OCI-M2 (cell line): ENCODE measurements around the gene DAPK1.

Source experiments
- DNase-seq: peaks from one replicate; lab custom pipeline; 2025; ENCODE audit not compliant: unreplicated experiment; lab: John Stamatoyannopoulos, UW

The DAPK1 gene

DNA sequence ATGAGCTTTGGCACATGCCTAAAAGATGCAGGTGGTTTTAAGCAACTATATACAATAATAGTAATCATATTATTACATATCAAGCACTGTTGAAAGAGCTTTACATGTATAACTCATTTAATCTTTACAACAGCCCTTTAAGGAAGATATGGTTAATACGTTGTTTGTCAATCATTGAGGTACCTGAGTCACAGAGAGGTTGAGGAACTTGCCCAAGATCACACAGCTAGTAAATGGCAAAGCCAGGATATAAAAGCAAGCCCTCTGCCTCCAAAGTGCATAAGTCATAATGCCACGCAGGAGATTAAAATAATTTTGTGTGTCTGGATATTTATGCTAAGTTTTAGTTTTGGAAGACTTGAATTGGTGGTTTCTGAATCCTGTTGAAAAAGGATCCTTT lies 90.2 kb downstream of the DAPK1 start:
- no peak for DNase-seq

DNA sequence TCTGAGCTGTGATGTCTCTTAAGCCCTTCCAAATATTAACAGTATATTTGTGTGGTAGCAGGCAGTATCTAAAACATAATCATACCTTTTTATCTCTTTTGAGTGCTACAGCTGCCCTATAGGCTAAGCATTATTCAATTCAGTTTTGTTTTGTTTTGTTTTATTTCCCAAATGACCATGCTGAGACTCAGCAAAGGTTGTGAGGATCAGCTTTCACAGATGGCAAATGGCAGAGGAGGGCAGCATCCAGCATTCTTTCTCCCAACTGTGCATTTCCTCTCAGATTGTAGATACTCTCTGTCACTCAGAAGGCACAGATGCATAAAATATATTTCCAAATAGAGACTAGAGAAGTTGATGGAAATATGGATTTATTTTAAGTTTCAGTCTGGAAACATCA lies 90.7 kb downstream of the DAPK1 start:
- no peak for DNase-seq

DNA sequence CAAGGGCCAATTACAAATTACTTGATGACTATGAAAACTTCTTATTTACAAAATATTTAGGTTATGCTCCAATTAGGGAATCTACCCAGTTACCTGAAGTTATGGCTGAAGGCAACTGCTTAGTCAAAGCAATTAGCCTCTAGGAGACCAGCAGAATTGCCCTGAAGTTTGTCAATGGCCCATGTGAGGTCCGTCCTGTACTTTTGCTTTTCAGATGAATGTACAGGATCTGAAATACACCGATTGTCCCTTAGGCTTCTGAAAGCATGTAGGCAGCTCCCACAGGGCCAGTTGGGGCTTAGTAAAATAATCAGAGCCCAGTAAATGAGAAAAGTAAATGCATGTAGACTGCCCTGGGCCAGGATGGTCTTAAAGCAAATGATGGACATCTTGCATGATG lies 93.3 kb downstream of the DAPK1 start:
- DNase-seq, result no peak

DNA sequence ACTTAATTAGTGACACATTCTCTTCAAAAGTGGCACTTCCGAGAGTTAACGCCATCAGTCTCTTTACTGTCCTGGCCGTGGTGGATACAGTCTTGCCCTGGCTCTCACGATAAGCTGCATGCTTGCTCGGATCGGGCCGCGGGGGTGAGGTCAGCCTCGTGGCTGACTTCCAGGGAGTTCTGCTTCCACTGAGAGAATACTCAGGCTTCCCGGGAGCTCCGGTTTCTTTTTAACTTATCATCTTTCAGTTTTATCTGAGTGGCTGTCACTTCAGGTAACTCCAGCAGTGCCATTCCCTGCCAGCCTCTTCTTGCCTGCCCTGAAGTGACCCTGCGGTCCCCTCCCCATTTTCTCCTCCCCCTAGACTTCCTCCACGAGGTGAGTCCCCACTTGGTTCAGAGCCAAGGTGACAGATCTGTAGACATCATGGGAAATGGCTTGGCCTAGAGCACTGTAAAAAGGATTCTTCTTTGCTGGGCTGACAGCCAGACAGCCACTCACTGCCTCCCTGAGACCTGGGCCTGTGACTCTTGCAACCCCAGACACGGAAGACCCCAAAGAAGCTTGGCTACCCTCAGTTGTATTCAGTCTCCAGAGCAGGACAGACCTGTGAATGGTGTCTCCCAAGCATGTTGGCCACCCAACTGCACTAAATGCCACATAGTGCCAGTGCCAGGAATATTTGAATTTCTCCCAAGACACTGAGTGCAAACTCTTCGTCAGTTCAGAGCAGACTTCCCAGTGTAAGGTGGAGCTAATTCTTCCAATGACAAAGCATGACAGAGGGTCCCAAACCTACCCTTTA lies 95.1 kb downstream of the DAPK1 start:
- DNase-seq, result no peak

DNA sequence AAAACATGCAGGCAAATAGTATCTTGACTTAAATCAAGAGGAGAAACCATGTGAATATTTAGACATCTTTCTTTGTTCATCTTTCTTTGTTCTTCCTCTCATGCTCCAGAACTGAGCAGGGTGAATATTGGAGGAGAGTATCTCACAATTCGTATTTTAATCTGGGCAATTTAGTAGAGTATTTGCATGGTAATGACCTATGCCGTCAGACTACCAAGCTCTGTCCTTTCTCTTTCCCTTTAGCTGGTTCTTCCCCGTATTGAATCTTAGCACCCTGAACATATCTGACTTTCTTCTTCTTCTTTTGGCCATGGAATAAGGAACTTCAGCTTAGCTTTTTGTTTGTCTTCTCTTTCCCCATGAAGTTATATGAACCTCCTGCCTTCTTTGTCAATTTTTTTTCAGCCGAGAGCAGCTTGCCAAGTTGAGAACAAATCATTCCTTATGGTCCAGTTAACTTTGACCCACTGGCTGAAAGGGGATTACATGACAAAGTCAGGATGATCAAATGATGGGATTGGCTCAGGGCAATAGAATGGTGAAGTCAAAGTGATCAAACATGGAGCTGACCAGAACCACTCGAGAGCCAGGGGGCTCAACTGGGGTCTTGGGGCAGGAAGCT lies 95.8 kb downstream of the DAPK1 start:
- DNase-seq, result no peak

DNA sequence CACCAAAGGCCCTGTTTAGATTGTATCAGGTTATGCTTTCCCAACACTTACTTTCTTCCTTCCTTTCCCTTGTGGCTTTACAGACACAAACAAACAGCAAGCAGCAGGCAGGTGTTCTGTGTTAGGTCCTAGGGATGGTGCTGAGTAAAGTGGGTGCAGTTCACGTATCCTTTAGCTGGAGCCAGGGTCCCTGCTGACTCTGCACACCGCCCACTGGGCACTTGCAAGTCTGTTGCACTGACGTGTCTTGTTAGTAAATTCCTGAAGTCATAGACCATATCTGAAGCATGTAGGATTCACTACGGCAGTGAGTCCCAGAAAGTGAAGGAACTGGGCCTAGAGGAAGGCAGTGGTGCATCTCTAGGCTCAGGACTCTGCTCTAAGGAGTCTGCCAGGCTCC lies 96.5 kb downstream of the DAPK1 start:
- DNase-seq, result no peak

DNA sequence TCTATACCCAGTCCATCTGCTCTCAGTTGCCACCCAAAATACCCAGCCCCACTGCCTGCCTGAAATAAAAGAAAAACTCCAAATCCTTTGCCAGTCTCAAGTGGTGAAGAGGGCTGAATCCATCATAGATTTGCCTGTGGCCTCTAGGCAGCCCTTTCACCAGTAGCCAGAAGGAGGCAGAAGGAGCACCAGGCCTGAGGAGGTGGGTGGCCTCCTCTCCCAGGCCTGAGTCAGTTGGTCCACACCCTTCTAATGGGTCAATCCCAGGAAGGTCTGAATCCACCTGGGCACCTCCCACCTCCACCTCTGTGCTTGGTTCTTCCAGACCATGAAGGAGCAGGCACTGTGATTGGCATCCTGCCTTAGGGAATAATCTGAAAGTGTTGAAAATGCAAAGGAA lies 97.0 kb downstream of the DAPK1 start:
- no peak for DNase-seq

DNA sequence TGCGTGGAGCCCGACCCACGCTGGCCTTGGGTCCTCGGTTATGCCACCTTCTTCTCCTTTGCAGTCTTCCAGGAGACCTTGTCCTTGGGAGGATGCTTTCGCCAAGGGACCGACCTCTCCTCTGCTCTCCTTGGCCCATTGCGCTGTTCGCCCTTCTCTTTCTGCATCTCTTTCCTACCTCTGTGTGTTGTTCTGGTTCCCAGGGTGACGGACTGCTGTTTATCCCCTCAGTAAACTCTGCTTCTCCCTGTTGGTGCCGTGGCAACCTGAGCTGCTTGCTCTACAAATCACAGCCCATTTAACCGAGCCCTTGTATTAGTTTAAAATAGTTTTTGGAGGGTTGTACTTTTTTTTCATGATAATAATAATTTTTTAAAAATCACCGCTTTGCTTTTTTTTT lies 97.9 kb downstream of the DAPK1 start:
- DNase-seq, result no peak

DNA sequence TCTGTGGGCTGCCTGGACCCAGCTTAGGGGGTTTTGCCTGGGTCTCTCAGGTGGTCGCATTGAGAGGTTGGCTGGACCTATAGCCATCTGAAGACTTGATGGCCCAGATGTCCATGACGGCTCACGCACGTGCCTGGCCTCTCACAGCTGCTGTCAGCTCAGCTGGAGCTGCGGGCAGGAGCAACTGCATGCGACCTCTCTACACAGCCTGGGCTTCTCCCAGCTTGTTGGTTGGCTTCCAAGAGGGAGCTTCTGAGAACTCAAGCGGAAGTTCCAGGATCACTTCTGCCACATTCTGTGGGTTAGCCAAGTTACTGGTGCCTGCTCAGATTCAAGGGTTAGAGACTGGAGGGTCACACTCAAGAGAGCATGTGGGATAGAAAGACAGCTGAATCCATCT lies 99.2 kb downstream of the DAPK1 start:
- DNase-seq, result no peak

DNA sequence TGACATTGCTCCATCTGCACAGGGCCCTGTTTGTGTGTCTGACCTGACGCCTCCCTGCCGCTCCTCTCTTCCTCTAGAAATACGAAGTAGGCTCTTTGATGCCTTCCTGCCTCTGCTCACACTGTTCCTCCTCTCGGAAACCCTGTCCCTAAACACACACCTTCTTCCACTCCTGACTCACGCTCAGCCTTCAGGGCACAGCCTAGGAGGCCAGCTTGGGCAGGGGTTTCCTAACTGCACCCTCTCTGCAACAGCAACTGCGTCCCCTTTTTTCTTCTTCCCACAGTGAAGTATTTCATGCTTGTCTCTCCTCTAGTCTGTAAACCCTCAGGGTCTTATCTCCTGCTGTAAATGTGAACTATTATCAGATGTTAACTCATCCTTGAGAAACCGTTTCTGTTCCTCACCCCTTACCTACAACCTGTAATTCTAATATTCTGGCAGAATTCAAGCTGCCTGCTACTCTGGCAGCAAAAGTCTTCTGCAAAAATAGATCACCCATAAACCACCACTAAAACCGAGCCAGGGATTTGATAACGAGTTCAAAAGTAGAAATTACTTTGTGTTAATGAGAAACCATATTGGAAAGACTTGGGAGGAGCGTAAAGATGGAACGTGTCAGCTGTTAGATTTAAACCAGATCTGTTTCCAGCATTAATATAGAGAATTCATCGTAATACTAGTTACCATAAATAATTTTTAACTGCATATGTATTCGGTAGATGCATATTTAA lies 100.2 kb downstream of the DAPK1 start:
- DNase-seq, result no peak

DNA sequence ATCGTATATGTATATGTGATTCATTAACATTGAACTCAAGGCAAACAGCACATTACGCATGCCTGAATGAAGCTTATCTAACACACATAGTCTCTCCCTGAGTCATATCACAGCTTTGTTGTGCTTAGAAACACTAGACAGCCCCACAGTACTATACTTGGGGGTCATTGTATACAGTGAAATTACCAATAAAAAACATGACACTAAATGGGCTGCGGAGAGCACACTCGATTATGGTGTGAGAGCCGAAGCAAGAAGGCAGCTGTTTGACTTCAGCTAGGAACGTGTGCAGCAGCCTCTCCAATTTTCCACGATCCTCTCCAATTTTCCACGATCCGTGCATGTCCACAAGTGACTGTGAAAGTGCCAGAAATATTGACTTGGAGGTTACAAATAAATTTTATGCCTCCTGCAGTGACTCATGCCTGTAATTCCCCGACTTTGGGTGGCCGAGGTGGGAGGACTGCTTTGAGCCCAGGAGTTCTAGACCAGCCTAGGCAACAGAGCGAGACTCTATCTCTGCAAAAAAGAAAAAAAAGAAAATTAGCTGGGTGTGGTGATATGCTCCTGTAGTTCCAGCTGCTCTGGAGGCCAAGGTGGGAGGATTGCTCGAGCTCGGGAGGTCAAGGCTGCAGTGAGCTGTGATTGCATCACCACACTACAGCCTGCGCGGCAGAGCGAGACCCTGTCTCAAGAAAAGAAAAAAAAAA lies 102.4 kb downstream of the DAPK1 start:
- DNase-seq, result no peak

DNA sequence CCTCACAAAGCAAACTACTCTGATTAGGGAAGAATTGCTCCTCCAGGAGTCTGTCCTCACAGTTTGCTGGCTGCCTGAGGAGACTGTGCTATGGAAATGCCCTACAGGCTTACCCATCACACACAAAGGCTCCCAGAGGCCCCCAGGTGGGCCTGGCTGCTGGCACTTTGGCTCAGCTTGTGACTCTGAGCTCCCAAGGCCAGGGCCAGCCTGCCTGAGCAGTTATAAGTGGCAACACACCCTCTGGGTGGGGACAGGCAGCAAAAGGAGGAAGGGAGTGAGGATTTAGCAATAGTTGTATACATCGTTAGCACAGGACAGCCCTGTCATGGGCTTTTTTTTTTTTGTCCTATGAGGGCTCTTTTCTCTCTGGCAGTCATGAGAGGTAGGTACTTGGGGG lies 103.5 kb downstream of the DAPK1 start:
- DNase-seq, result no peak

DNA sequence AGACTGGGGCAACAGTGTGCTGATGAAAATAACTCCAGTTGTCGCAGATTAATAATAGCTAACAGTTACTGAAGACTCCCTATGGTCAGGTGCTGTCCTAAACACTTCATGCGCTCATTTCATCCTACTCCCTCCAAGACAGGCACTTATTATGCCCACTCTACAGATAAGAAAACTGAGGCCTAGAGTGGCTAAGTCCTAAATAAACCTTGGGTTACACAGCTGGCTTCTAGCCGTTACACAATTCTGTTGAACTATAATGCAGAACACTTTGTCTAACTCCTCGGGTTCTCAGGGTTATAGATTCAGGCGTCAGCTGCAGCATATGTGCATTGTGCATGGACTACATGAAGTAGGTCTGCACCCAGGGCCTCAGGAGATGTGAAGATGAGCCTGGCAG lies 103.9 kb downstream of the DAPK1 start:
- no peak for DNase-seq

DNA sequence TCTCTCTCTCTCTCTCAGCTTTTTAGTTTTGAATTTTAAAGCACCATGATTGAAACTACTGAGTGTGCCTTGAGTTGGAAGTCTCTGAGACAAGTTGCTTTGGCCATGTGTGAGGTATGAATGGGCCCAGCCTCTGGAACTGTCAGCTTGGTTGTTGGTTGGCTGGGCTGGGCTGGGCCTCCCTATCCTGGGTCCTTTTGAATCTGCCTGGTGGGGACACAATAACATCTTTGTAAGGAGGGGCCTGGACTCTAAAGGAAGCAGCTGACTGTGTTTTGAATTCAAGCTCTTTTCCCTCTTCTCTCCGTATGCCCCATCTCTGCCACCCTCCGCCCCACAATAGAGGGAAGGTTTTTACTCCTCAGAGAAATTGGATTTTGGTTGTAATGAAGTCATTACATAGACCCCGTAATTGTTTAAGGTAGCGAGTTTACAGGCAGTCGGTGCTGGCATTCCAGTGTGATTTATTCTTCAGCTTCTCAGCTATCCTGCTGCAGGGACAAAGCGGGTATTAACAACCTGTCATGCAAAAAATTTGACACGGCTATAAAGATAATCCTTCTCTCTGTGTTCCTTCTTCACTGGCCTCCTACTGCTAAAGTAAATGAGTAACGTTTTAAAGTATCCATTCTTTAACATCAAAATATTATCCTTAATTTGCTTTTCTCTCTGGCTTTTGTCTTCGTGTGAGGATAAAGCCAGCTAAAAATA lies 105.4 kb downstream of the DAPK1 start:
- DNase-seq, result no peak

DNA sequence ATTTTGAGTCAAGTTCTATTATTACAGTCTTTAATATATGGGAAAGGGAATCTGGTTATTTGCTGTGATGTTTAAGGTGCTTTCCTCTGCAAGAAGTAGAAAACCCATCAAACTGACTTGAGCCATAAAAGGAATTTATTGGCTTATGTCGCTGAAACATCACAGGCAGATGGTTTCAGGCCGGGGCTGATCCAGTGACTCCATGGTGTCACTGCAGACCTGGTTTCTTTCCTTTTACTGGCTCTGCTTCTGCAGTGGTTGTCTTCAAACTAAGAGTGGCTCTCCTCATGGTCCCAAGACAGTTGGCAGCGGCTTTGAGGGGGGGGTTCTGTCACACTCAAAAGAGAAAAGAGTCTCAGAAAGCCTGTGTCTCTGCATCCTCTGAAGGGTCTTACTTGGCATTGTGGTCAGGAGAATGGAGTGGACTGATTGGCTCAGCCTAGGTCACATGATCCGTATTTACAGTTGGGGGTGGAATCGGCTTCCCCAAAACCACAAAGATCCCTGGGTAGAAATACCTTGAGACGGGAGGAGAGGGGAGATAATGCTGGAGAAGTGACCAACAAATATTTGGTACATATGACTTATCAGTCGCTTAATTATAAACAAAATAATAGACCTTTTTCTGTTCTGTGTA lies 106.3 kb downstream of the DAPK1 start:
- no peak for DNase-seq

DNA sequence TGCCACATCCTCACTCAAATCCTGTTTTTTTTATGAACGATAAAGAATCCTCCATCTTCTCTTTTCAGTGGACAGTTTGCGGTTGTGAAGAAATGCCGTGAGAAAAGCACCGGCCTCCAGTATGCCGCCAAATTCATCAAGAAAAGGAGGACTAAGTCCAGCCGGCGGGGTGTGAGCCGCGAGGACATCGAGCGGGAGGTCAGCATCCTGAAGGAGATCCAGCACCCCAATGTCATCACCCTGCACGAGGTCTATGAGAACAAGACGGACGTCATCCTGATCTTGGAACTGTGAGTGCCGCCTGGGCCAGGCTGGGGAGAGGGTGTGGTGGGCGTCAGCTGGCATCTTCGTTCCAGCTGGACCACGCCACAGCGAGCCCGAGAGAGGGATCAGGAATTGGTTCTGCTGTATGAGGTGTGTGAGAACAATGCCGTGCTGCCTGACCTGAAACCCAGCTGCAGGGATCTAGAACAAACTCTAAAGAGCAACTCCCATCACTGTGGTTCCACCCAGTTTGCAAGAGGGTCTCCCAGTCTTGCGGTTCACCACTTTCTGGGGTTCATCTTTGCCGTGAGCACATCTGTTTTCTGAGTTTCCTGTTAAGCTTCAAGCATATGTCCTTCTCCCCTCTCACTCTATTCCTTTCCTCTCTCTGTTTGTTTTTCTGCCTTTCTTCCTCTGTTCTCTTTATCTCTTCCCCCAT lies 107.4 kb downstream of the DAPK1 start:
- no peak for DNase-seq

DNA sequence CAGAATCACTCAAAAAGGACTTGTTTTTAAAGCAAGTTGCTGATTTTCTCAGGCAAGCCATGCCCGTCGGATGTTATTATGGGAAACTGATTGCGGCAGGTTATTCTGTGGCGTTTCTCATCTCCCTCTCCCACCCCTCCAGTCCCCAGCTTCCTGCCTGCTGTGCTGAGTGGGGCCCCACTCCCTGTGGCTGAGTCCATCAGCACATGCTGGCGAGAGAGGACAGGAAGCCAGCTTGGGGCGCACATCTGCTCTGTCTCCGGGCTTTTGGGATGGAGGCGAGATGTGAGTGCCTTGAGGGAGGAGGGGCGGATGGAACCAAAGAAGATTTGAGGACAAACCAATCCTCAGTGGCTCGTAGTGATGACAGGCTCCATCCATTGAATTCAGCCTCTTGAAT lies 108.0 kb downstream of the DAPK1 start:
- DNase-seq, result no peak

DNA sequence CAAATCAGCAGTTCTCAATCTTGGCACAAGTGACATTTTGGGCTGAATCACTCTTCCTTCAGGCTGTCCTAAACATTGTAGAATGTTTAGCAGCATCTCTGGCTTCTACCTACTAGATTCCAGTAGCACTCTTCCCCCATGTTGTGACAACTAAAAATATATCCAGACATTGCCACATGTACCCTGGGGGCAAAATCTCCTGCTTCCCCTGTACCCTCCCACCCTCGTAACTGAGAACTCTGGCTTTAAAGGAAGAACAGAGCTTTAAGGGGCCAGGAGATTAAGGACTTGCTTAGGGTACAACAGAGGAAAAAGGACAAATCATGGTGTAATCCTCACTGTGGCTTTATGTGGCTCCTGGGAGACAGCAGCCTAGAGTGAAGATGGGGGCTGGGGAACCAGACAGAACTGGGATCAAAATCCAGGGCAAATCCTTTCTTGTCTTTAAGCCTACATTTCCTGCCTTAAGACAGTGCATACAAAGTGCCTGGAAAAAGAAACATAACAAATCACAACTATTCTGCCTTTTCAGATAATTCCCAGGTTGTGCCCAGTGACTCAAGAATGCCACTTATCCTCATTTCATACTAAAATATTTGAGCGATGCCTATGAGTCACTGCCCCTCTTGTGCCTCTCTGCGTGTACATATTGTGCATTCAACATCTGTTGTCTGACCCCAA lies 109.3 kb downstream of the DAPK1 start:
- DNase-seq, result no peak

DNA sequence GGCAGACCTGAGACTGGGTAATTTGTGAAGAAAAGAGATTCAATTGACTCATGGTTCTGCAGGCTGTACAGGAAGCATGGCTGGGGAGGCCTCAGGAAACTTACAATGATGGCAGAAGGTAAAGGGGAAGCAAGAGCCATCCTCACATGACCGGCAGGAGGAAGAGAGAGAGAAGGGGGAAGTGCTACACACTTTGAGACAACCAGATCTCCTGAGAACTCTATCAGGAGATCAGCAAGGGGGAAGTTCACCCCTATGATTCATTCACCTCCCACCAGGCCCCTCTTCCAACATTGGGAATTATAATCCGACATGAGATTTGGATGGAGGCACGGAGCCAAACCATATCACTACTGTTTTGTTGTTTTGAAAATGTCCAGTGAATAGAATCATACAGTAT lies 110.2 kb downstream of the DAPK1 start:
- DNase-seq, result no peak
